OCI-LY1 (cell line): ENCODE data around the gene KCNT1.

Experiments used
- CTCF ChIP-seq: fragments of 200-600 bp; sonication (generic), shearing (Covaris generic); IDR thresholded peaks from 2 replicates; pipeline ENCODE4 v1.5.1; 2017; ENCODE audit warnings: mild to moderate bottlenecking, antibody characterized with exemption, low read length, moderate library complexity, mixed read lengths
- EZH2 ChIP-seq: fragments of 200-600 bp; sonication (generic), shearing (Covaris generic); IDR thresholded peaks from 2 replicates; pipeline ENCODE4 v1.8.0; 2017; ENCODE audit warnings: borderline replicate concordance, mixed run types, mild to moderate bottlenecking, antibody characterized with exemption, low read length, moderate library complexity, mixed read lengths

GRCh38 chr9:135772702-135773493 lies 70.9 kb downstream of the KCNT1 start:
- TF ChIP-seq CTCF (no peak), EZH2 (no peak)
